Measurements from ENCODE around the gene FOSB. TPM values are rescaled to one million over a fixed set of nuclear protein-coding genes. Genes with fewer than 3 reads are reported as not detected.
A peak's percentile ranks its signal among the peaks of the same experiment; 100 is the strongest.

The FOSB gene
- total and polyA plus RNA-seq, 9 of the 15 experiments (the other 6 are each of a cell fraction or from before 2014, with no cell fraction given) = 0.11 to 2.7 (median 0.73) TPM

GRCh38 chr19:45523642-45524256 lies 56.0 kb downstream of the FOSB start (continued):
- TF ChIP-seq CREB5 (CRISPR knock-in tag; IDR thresholded peaks at IDR 0.05) (no peak), NCOA1 (IDR thresholded peaks at IDR 0.05; ENCODE audit: low read depth) (no peak), PTBP1 (IDR thresholded peaks at IDR 0.05; ENCODE audit: low read depth, low read length) (no peak), ADNP (tag; IDR thresholded peaks at IDR 0.05) (no peak), SMC3 (conservative IDR thresholded peaks at IDR 0.05; ENCODE audit: insufficient read depth, low read depth, low read length) (peak; percentile 76), TSC22D4 (tag; IDR thresholded peaks at IDR 0.05) (no peak), TRIM28 (IDR thresholded peaks at IDR 0.05) (no peak), BCL6 (CRISPR knock-in tag; IDR thresholded peaks at IDR 0.05) (no peak), SRSF7 (optimal IDR thresholded peaks at IDR 0.05; ENCODE audit: low read depth, low read length) (no peak), SOX6 (IDR thresholded peaks at IDR 0.05) (no peak)
- TF ChIP-seq, protein P1, sequence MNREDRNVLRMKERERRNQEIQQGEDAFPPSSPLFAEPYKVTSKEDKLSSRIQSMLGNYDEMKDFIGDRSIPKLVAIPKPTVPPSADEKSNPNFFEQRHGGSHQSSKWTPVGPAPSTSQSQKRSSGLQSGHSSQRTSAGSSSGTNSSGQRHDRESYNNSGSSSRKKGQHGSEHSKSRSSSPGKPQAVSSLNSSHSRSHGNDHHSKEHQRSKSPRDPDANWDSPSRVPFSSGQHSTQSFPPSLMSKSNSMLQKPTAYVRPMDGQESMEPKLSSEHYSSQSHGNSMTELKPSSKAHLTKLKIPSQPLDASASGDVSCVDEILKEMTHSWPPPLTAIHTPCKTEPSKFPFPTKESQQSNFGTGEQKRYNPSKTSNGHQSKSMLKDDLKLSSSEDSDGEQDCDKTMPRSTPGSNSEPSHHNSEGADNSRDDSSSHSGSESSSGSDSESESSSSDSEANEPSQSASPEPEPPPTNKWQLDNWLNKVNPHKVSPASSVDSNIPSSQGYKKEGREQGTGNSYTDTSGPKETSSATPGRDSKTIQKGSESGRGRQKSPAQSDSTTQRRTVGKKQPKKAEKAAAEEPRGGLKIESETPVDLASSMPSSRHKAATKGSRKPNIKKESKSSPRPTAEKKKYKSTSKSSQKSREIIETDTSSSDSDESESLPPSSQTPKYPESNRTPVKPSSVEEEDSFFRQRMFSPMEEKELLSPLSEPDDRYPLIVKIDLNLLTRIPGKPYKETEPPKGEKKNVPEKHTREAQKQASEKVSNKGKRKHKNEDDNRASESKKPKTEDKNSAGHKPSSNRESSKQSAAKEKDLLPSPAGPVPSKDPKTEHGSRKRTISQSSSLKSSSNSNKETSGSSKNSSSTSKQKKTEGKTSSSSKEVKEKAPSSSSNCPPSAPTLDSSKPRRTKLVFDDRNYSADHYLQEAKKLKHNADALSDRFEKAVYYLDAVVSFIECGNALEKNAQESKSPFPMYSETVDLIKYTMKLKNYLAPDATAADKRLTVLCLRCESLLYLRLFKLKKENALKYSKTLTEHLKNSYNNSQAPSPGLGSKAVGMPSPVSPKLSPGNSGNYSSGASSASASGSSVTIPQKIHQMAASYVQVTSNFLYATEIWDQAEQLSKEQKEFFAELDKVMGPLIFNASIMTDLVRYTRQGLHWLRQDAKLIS (CRISPR knock-in tag; IDR thresholded peaks at IDR 0.05) = no peak
- TF ChIP-seq, protein P2, sequence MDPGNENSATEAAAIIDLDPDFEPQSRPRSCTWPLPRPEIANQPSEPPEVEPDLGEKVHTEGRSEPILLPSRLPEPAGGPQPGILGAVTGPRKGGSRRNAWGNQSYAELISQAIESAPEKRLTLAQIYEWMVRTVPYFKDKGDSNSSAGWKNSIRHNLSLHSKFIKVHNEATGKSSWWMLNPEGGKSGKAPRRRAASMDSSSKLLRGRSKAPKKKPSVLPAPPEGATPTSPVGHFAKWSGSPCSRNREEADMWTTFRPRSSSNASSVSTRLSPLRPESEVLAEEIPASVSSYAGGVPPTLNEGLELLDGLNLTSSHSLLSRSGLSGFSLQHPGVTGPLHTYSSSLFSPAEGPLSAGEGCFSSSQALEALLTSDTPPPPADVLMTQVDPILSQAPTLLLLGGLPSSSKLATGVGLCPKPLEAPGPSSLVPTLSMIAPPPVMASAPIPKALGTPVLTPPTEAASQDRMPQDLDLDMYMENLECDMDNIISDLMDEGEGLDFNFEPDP (CRISPR knock-in tag; IDR thresholded peaks at IDR 0.05) = no peak
- TF ChIP-seq, protein P3, sequence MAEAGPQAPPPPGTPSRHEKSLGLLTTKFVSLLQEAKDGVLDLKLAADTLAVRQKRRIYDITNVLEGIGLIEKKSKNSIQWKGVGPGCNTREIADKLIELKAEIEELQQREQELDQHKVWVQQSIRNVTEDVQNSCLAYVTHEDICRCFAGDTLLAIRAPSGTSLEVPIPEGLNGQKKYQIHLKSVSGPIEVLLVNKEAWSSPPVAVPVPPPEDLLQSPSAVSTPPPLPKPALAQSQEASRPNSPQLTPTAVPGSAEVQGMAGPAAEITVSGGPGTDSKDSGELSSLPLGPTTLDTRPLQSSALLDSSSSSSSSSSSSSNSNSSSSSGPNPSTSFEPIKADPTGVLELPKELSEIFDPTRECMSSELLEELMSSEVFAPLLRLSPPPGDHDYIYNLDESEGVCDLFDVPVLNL (CRISPR knock-in tag; IDR thresholded peaks at IDR 0.05; ENCODE audit: low read depth) = no peak
- TF ChIP-seq, protein P4, sequence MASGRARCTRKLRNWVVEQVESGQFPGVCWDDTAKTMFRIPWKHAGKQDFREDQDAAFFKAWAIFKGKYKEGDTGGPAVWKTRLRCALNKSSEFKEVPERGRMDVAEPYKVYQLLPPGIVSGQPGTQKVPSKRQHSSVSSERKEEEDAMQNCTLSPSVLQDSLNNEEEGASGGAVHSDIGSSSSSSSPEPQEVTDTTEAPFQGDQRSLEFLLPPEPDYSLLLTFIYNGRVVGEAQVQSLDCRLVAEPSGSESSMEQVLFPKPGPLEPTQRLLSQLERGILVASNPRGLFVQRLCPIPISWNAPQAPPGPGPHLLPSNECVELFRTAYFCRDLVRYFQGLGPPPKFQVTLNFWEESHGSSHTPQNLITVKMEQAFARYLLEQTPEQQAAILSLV (tag; IDR thresholded peaks at IDR 0.05) = no peak
